Suprapubic skin (tissue), 4 donors: ENCODE measurements around the gene PTPRZ1. TPM values are rescaled to one million over a fixed set of nuclear protein-coding genes. Genes with fewer than 3 reads are reported as not detected.
A peak's percentile ranks its signal among the peaks of the same experiment; 100 is the strongest.

Experiments
- DNase-seq, 2 donors: peaks; one replicate each; pipeline ENCODE4 v3.0.0-alpha.2; 2019; ENCODE audit warnings: low spot score in 2 of 2
- H3K27ac ChIP-seq: fragments of 200-600 bp; sonication (generic); one replicate; pipeline ENCODE4 v1.5.1; 2019
- H3K27me3 ChIP-seq: fragments of 200-600 bp; sonication (generic); one replicate; pipeline ENCODE4 v1.5.1; 2019
- H3K36me3 ChIP-seq: fragments of 200-600 bp; sonication (generic); one replicate; pipeline ENCODE4 v1.5.1; 2019
- H3K4me1 ChIP-seq: fragments of 200-600 bp; sonication (generic); one replicate; pipeline ENCODE4 v1.5.1; 2019
- H3K4me3 ChIP-seq: fragments of 200-600 bp; sonication (generic); one replicate; pipeline ENCODE4 v1.5.1; 2019; ENCODE audit warnings: mild to moderate bottlenecking
- H3K9me3 ChIP-seq: fragments of 200-600 bp; sonication (generic); one replicate; pipeline ENCODE4 v1.5.1; 2019
- CTCF ChIP-seq, 2 donors: fragments of 200-600 bp in 1 of 2; fragments of 450-650 bp in 1 of 2; sonication (generic) in 1 of 2; IDR thresholded peaks; one replicate each; pipeline ENCODE4 v1.5.1; 2016 to 2019; ENCODE audit warnings: antibody characterized with exemption in 2 of 2, mild to moderate bottlenecking in 1 of 2, moderate library complexity in 1 of 2
- EP300 ChIP-seq: sonication (generic); formaldehyde crosslinking; IDR thresholded peaks from one replicate; pipeline ENCODE4 v1.6.1; 2017; ENCODE audit warnings: antibody characterized with exemption
- POLR2A ChIP-seq, 2 donors: fragments of 450-650 bp; IDR thresholded peaks; one replicate each; pipeline ENCODE4 v1.6.1; 2017; ENCODE audit warnings: antibody characterized with exemption in 2 of 2, mild to moderate bottlenecking in 2 of 2, moderate library complexity in 2 of 2
- POLR2AphosphoS5 ChIP-seq, 3 donors: sonication (generic); formaldehyde crosslinking; IDR thresholded peaks; one replicate each; pipeline ENCODE4 v1.6.1; 2017; ENCODE audit warnings: antibody characterized with exemption in 3 of 3
- WGBS: methylation state at CpG from one replicate; pipeline ENCODE4 v1.1.5; 2018; 5-methylcytosine and 5-hydroxymethylcytosine counted together
- total RNA-seq, 4 donors: library from RNA; depleted of rRNA; stranded (reverse); fragments of >200 nt; gene quantifications; one replicate each; pipeline ENCODE4 v1.1.0, GENCODE V29; 2016

PTPRZ1 gene
- 10 to 100 TPM; 47.4 to 88.0 (median 57.5) TPM for total RNA-seq

DNA sequence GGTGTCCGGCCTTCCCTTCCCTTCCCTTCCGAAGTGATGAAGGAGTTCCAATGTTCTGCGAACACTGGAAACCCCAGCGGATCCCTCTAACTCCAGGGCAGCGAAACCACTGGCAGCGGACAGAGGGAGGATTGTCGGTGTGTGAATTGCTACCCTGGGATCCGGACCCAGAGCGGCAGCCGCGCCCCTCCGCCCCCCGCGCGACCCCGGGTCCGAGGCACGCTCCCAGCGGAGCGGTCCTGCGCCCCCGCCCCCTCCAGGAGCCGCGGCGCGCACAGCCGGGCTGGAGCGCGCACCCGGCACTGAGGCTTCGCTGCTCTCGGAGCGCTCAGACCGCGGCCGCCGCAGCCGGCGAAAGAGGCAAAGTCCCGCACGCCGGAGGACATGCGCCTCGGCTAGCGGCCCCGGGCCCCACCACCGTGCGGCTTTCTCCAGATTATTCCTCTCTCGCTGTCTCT, at the start of gene PTPRZ1:
PTPRZ1 (plus strand) TSS at position 331 of the 458 bp plus-strand sequence. CDS start 339 bp downstream, outside the sequence.
- H3K9me3 ChIP-seq: no peaks in the 10 kb centered on the region
- peak in 1 of 2 donors; percentile 59 for DNase-seq
- peak within 1 kb of the TSS; percentile 18 for H3K27ac ChIP-seq
- TF ChIP-seq POLR2A (IDR thresholded peaks at IDR 0.05): no peak
- TF ChIP-seq EP300: no peak
- no peak for TF ChIP-seq CTCF (IDR thresholded peaks at IDR 0.05)
- no peak for TF ChIP-seq POLR2AphosphoS5 (IDR thresholded peaks at IDR 0.05)
- peaks cover 6% of the 10 kb centered on the region for H3K4me1 ChIP-seq
- H3K27me3 ChIP-seq: peaks cover 8% of the 10 kb centered on the region
- no peaks in the 10 kb centered on the region for H3K36me3 ChIP-seq
- peak within 1 kb of the TSS; percentile 65 for H3K4me3 ChIP-seq
- 3% methylated on average over 10 of the region's 49 CpGs for WGBS

GRCh38 chr7:121824276-121824675, 48.7 kb upstream of the PTPRZ1 start:
- no peak for TF ChIP-seq CTCF (IDR thresholded peaks at IDR 0.05)
- TF ChIP-seq EP300: no peak
- TF ChIP-seq POLR2AphosphoS5 (IDR thresholded peaks at IDR 0.05): no peak
- no peak for TF ChIP-seq POLR2A (IDR thresholded peaks at IDR 0.05)
- Histone ChIP-seq H3K36me3 (no peaks in the 10 kb centered on the region), H3K4me3 (no peak overlapping the region), H3K9me3 (no peaks in the 10 kb centered on the region), H3K4me1 (no peaks in the 10 kb centered on the region), H3K27ac (no peak overlapping the region), H3K27me3 (no peaks in the 10 kb centered on the region)
- WGBS: 82% methylated on average over 1 of the region's 1 CpG
- no peak for DNase-seq

DNA sequence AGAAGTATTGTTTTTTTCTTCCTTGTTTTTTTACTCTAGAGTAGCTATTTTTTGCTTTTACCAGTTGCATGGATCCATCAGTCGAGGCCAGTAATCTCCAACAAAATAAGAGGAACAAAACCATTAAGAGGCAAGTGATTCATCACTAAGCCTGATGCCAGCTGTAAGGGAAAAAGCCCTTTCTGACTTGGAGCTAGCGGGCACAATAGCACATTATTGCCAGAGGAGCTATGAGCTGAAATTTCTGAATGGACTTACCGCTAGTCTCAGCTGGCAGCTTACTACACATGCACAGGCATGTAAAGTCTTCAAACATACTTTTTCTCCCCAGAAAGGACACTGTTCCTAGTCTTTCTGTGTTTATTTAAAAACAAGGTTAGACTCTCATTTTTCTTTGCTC, 41.6 kb upstream of the PTPRZ1 start:
- TF ChIP-seq EP300 (no peak), POLR2AphosphoS5 (IDR thresholded peaks at IDR 0.05) (no peak), CTCF (IDR thresholded peaks at IDR 0.05) (no peak), POLR2A (IDR thresholded peaks at IDR 0.05) (no peak)
- WGBS: 36% methylated on average over 3 of the region's 3 CpGs
- H3K9me3 ChIP-seq: no peaks in the 10 kb centered on the region
- no peak for DNase-seq
- no peaks in the 10 kb centered on the region for H3K36me3 ChIP-seq
- H3K4me3 ChIP-seq: no peak overlapping the region
- peaks cover 11% of the 10 kb centered on the region for H3K4me1 ChIP-seq
- H3K27ac ChIP-seq: no peak overlapping the region
- H3K27me3 ChIP-seq: no peaks in the 10 kb centered on the region

- no peak for DNase-seq
- no peak overlapping the region for H3K4me3 ChIP-seq
- peaks cover 11% of the 10 kb centered on the region for H3K4me1 ChIP-seq
- H3K27me3 ChIP-seq: no peaks in the 10 kb centered on the region
- no peaks in the 10 kb centered on the region for H3K36me3 ChIP-seq
- H3K9me3 ChIP-seq: no peaks in the 10 kb centered on the region
- H3K27ac ChIP-seq: no peak overlapping the region
- TF ChIP-seq POLR2A (IDR thresholded peaks at IDR 0.05): no peak
- TF ChIP-seq POLR2AphosphoS5 (IDR thresholded peaks at IDR 0.05): no peak
- TF ChIP-seq CTCF (IDR thresholded peaks at IDR 0.05): no peak
- TF ChIP-seq EP300: no peak
- 40% methylated on average over 5 of the region's 5 CpGs for WGBS
Measured at GRCh38 chr7:121831801-121832200, 41.2 kb upstream of the PTPRZ1 start.

DNA sequence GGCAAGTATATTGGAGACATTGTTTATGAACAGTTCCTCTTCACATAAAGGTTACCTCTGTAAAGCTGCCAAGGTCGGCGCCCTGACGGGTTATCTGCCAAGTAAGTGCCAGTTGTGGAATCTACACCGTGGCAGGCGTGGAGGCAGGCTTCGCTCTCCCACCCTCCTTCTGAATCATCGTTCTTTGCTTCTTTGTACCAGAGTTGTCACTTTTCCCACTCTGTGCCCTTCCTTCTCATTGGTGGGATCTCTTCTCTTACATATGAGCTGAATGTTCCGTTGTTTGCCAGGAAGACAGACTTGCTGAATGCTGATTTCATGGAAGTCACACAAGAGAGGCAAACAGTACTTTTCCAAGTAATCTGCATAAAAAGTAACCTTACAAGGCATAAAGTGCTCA, 40.6 kb upstream of the PTPRZ1 start:
- H3K4me3 ChIP-seq: no peak overlapping the region
- DNase-seq: no peak
- no peaks in the 10 kb centered on the region for H3K9me3 ChIP-seq
- H3K27me3 ChIP-seq: no peaks in the 10 kb centered on the region
- H3K27ac ChIP-seq: no peak overlapping the region
- no peaks in the 10 kb centered on the region for H3K36me3 ChIP-seq
- 47% methylated on average over 8 of the region's 8 CpGs for WGBS
- TF ChIP-seq EP300 (no peak), POLR2A (IDR thresholded peaks at IDR 0.05) (no peak), CTCF (IDR thresholded peaks at IDR 0.05) (no peak), POLR2AphosphoS5 (IDR thresholded peaks at IDR 0.05) (no peak)
- H3K4me1 ChIP-seq: peaks cover 11% of the 10 kb centered on the region
